Gastrocnemius medialis (tissue), 4 donors: Measurements from ENCODE around the gene UMPS.

Experiments used
- POLR2A ChIP-seq, 2 donors: fragments of 450-650 bp; IDR thresholded peaks; one replicate each; pipeline ENCODE4 v1.6.1; 2017; ENCODE audit warnings: antibody characterized with exemption in 2 of 2, mild to moderate bottlenecking in 2 of 2, moderate library complexity in 2 of 2
- TF ChIP-seq, protein P1 (sequence below), 5 experiments: fragments of 450-650 bp in 3 of 5; fragments of 200-600 bp in 2 of 5; sonication (generic) in 2 of 5; IDR thresholded peaks in 4 of 5; conservative IDR thresholded peaks in 1 of 5; 1 replicate in 4 of 5; 2 replicates in 1 of 5; pipeline ENCODE4 v1.5.1; 2016 to 2019; ENCODE audit warnings: antibody characterized with exemption in 5 of 5, mild to moderate bottlenecking in 3 of 5, moderate library complexity in 3 of 5

DNA sequence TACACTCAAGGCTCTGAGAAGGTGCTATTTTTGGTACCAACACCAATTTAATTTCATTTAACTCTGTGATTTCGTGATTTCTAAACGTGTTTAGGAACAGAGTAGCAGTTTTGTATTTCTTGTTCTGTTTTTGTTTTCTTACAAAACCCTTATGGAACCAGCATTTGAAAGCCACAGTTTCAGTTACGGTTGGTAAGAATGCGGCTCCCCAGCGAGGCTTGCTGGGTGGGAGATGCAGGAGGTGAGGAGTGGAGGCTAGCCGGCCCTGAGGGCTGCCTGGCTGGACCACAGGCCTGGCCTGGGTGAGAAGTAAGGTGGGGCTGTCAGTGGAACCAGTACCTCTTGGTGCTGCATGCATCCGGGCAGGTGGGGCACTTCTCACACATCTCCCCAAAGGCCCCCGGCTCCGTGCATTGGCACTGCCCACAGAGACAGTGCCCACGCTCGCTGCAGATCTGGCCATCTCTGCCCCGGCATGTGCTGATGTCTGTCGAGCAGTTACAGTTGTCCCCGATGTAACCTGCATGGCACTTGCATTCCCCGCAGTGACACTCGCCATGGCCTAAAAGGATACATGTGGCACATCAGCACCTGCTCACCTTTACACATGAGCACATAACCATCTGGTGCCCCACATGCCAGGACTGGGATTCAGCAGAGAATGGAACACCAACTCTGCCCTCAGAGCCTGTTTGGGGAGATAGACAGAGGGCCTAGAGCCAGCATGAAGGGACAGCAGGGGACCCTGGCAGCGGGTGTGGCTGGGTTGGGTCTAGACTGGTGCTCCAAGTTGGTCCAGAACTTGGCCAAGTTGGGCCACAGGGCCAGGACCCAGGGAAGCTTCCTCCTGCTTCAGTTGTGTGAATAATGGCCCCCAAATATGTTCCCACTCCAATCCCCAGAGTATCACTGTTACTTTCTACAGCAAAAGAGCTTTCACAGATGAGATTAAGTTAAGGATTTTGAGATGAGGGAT, 43.4 kb downstream of the UMPS start:
- TF ChIP-seq, protein P1, sequence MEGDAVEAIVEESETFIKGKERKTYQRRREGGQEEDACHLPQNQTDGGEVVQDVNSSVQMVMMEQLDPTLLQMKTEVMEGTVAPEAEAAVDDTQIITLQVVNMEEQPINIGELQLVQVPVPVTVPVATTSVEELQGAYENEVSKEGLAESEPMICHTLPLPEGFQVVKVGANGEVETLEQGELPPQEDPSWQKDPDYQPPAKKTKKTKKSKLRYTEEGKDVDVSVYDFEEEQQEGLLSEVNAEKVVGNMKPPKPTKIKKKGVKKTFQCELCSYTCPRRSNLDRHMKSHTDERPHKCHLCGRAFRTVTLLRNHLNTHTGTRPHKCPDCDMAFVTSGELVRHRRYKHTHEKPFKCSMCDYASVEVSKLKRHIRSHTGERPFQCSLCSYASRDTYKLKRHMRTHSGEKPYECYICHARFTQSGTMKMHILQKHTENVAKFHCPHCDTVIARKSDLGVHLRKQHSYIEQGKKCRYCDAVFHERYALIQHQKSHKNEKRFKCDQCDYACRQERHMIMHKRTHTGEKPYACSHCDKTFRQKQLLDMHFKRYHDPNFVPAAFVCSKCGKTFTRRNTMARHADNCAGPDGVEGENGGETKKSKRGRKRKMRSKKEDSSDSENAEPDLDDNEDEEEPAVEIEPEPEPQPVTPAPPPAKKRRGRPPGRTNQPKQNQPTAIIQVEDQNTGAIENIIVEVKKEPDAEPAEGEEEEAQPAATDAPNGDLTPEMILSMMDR (IDR thresholded peaks at IDR 0.05 in 4 of 5, conservative IDR thresholded peaks at IDR 0.05 in 1 of 5) = no peak
- no peak for TF ChIP-seq POLR2A (IDR thresholded peaks at IDR 0.05)
